ENCODE results near the gene DUSP15. TPM values are rescaled to one million over a fixed set of nuclear protein-coding genes. Genes with fewer than 3 reads are reported as not detected.

Gene DUSP15
- total and polyA plus RNA-seq, 2 of the 8 experiments (the other 6 are each of a cell fraction or from before 2014, with no cell fraction given) = 0.91 to 3.2 TPM

DNA sequence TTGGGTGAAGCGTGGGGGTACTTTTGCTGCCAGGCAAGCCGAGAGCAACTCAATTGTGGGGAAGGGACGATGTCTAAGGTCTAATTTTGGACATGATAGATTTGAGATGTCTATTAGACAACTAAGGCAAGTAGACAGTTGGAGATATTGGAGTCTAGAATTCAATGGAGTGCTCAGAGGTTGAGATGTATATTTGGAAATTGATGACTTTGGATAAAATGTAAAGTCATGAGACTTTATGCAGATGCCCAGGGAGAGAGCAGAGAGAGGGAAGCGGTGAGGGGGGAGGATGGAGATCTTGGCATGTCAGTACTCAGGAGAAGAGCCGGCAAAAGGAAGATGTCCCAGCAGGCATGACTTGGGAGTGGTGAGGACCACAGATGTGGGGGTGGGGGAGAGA, 44.3 kb downstream of the DUSP15 start (continued):
- no peak for TF ChIP-seq NANOG (IDR thresholded peaks at IDR 0.05; ENCODE audit: insufficient read depth, low read depth, low read length, poor library complexity, severe bottlenecking)

Data from H1 (cell line).